PC-9 (cell line): Measurements from ENCODE around the gene PARVG.

Experiments used
- CTCF ChIP-seq: fragments of 200-600 bp; sonication (generic); conservative IDR thresholded peaks from 2 replicates; pipeline ENCODE4 v1.6.1; 2017; ENCODE audit warnings: mixed run types, antibody characterized with exemption, mild to moderate bottlenecking, moderate library complexity
- EZH2 ChIP-seq: fragments of 200-600 bp; sonication (generic); IDR thresholded peaks from 2 replicates; pipeline ENCODE4 v1.8.0; 2017; ENCODE audit warnings: antibody characterized with exemption, low read depth

- no peak for TF ChIP-seq EZH2
- TF ChIP-seq CTCF: no peak
Observed at GRCh38 chr22:44205516-44206329, 25.0 kb downstream of the PARVG start.
